ENCODE measurements around the gene SLC9C2.
"Not testable (repeated sequence)": the region's sequence is repeated elsewhere in the genome, so short reads cannot be mapped to it uniquely, and the experiment has no call there.

The SLC9C2 gene

DNA sequence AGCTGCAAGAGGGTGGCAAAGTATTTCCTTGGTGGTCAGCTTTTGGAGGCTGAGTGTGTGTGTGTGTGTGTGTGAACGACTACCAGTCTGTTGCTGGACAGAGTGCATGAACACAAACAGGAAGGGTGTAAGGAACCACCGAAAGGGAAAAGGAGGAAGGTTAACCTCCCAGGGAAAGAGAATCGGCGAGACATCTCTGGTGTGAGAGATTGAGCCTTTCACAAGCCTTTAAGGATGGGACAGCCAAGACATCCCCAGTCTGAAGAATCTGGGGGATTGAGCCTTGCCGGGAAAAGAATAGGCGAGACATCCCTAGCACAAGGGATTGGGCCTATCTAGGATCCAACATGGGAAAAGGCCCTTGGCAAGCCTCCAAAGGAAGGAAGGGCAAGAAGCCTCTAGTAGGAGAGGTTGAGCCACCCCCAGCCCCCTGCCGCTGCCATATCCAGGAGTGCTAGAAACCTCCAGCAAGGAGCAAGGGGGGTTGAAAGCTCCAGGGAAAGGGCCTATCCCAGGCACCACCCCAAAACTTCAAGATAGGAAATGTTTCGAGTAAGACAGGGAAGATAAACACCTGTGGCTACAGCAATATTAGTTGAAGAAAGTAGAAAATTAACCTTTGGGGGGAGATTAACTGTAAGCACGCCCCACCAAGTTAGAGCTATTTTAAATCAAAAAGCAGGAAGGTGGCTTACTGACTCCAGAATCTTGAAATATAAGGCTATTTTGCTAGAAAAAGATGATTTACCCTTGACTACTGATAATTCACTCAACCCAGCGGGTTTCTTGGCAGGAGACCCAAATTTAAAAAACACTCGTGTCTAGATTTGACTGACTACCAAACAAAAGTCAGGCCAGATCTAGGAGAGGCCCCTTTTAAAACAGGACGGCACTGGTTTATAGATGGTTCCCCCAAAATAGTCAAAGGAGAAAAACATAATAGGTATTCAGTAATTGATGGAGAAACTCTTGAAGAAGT is 35.5 kb upstream of the SLC9C2 start:
- no peak for TF ChIP-seq CTCF (IDR thresholded peaks at IDR 0.05; ENCODE audit: insufficient read depth, low read length, poor library complexity, severe bottlenecking)

DNA sequence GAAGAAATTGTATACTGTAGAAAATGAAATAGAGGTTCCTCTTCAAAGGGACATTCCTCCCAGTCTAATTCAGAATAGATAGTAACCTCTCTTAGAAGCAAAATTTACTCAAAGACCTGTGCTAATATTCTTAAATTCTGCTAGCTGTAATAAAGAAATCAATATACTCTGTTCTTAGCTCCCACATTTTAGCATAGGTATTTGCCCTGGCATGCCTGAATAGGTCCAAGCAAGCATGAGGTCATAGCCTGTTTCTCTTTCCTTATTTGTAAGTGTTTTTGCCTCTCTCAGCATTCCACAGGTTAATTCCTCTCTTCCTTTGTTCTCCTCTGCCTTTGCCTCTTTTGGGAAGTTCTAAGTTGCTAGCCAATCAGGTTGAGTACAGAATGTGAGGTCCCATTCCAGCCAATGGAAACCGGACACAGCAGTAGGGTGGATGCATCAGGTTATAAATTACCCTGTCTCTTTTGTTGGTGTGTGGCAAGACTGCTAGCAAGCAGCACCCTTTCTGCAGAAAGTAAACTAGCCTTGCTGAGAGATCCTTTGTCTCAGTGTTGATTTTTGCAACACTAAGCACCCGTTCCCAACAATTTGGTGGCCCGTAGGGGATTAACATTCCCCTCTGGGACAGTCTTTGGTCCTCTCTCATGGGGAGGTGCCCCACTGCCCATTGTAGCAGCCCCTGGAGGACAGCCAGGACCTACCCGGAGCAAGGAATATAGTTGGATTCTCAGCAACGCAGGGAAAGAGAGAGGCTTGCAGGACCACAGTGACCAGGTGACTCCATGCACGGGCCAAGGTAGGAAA is 34.6 kb upstream of the SLC9C2 start:
- H3K4me3 ChIP-seq (replicated peaks; ENCODE audit: low read depth, low read length); H3K36me3 ChIP-seq (ENCODE audit: control insufficient read depth, insufficient read depth, low read length); H3K27me3 ChIP-seq (replicated peaks; ENCODE audit: control insufficient read depth, insufficient read depth, low read length); DNase-seq (ENCODE audit: extremely low read depth, insufficient read length): not testable (repeated sequence)

More for the DNA sequence above, 35.5 kb upstream of the SLC9C2 start:
- no peak for DNase-seq (ENCODE audit: extremely low read depth, insufficient read length)
- no peaks in the 10 kb centered on the region for H3K36me3 ChIP-seq (ENCODE audit: control insufficient read depth, insufficient read depth, low read length)
- no peak overlapping the region for H3K4me3 ChIP-seq (replicated peaks; ENCODE audit: low read depth, low read length)
- no peaks in the 10 kb centered on the region for H3K27me3 ChIP-seq (replicated peaks; ENCODE audit: control insufficient read depth, insufficient read depth, low read length)

DNA sequence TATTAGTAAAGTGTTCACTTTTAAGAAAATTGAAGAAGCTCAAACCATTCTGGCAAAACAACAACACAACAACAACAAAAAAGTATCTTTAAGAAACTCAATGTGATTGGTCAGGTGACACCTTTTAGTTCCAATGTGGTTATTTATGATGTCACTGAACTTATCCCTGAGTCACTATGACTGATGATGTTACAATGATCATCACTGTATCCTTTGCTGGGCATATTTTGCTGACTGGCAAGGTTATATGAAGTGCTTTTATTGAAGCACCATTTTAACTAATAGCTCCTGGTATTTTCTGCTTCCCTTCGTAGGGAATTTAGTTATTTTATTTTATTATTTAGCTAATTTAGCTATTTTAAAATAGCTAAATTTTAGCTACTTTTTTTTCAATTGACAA is 32.2 kb upstream of the SLC9C2 start, which contains the start of gene TEX50:
TSS of gene TEX50 (plus strand) at position 223 of the 400 bp plus-strand sequence. CDS start 184 bp downstream, outside the sequence.
- no peak for TF ChIP-seq CTCF (IDR thresholded peaks at IDR 0.05; ENCODE audit: insufficient read depth, low read length, poor library complexity, severe bottlenecking)
- Histone ChIP-seq H3K36me3 (ENCODE audit: control insufficient read depth, insufficient read depth, low read length) (no peaks in the 10 kb centered on the region), H3K4me3 (replicated peaks; ENCODE audit: low read depth, low read length) (no peak within 1 kb of the TSS), H3K27me3 (replicated peaks; ENCODE audit: control insufficient read depth, insufficient read depth, low read length) (no peaks in the 10 kb centered on the region)
- no peak for DNase-seq (ENCODE audit: extremely low read depth, insufficient read length)

DNA sequence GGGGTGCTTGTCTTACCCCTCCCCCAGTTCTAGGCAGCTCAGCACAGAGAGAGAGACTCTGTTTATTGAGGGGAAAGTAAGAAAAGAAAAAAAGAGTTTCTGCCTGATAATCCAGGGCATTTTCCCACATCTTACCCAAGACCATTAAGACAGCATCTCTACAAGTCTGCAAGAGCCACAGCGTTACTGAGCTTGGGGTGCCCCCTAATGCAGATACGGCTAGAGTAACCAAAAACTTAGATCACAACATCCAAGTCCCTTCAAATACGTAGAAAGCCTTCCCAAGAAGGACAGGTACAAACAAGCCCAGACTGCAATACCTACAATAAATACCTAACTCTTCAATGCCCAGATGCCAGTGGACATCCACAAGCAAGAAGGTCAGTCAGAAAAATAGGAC is 26.0 kb upstream of the SLC9C2 start:
- no peak for DNase-seq (ENCODE audit: extremely low read depth, insufficient read length)
- H3K27me3 ChIP-seq (replicated peaks; ENCODE audit: control insufficient read depth, insufficient read depth, low read length) = no peaks in the 10 kb centered on the region; the same call in 1 of the 2 replicates
- no peak for TF ChIP-seq CTCF (IDR thresholded peaks at IDR 0.05; ENCODE audit: insufficient read depth, low read length, poor library complexity, severe bottlenecking)
- no peaks in the 10 kb centered on the region for H3K36me3 ChIP-seq (ENCODE audit: control insufficient read depth, insufficient read depth, low read length)
- H3K4me3 ChIP-seq (replicated peaks; ENCODE audit: low read depth, low read length) = no peak overlapping the region

DNA sequence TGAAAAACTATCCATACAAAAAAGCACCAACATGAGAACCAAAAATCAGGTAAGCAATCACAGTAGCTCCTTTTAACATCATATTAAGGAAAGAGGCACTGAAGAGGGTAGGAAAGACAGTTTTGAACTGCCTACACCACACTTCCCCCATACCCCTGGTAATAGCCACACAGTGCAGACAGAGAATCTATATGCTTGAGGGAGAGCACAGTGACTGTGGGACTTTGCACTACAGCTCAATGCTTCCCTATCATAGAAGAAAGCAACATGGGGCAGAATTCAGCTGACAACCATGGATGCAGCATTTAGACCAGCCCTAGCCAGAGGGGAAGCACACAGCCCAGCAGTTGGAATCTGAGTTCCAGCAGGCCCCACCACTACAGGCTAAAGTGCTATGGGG is 24.4 kb upstream of the SLC9C2 start:
- Histone ChIP-seq H3K27me3 (replicated peaks; ENCODE audit: control insufficient read depth, insufficient read depth, low read length) (no peaks in the 10 kb centered on the region; the same call in 1 of the 2 replicates), H3K36me3 (ENCODE audit: control insufficient read depth, insufficient read depth, low read length) (no peaks in the 10 kb centered on the region), H3K4me3 (replicated peaks; ENCODE audit: low read depth, low read length) (no peak overlapping the region)
- TF ChIP-seq CTCF (IDR thresholded peaks at IDR 0.05; ENCODE audit: insufficient read depth, low read length, poor library complexity, severe bottlenecking) = no peak
- DNase-seq (ENCODE audit: extremely low read depth, insufficient read length) = no peak

DNA sequence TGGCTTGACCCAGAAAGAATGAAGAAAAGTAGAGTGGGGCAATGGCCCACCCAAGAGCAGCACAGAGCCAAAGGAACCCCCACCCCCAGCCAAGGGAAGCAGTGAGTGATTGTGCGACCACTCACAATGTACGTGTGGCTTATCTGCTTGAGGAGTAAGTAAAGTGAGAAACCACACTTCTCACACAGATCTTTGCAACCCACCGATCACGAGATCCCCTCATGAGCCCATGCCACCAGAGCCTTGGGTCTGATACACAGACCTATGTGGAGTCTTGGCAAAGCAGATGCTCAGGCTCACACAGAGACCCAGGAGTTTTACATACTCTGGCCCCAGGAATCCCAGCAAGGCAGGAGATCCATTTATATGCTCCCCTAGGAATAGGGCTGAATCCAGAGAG is 14.0 kb upstream of the SLC9C2 start:
- no peak overlapping the region for H3K4me3 ChIP-seq (replicated peaks; ENCODE audit: low read depth, low read length)
- no peaks in the 10 kb centered on the region for H3K36me3 ChIP-seq (ENCODE audit: control insufficient read depth, insufficient read depth, low read length)
- TF ChIP-seq CTCF (IDR thresholded peaks at IDR 0.05; ENCODE audit: insufficient read depth, low read length, poor library complexity, severe bottlenecking) = no peak
- no peak for DNase-seq (ENCODE audit: extremely low read depth, insufficient read length)
- H3K27me3 ChIP-seq (replicated peaks; ENCODE audit: control insufficient read depth, insufficient read depth, low read length) = no peaks in the 10 kb centered on the region

GRCh38 chr1:173613086-173613485 is 10.2 kb upstream of the SLC9C2 start:
- not testable (repeated sequence) for H3K27me3 ChIP-seq (replicated peaks; ENCODE audit: control insufficient read depth, insufficient read depth, low read length); H3K36me3 ChIP-seq (ENCODE audit: control insufficient read depth, insufficient read depth, low read length); H3K4me3 ChIP-seq (replicated peaks; ENCODE audit: low read depth, low read length); DNase-seq (ENCODE audit: extremely low read depth, insufficient read length)
